GM18868 (cell line): ENCODE results near the gene DIAPH2.
"Not testable (repeated sequence)": the region's sequence is repeated elsewhere in the genome, so short reads cannot be mapped to it uniquely, and the experiment has no call there.

Experiments
- ATAC-seq: cut with Tn5 transposase; IDR thresholded peaks from one replicate; pipeline ENCODE4 v1.9.1; 2021; ENCODE audit warnings: mild to moderate bottlenecking, moderate library complexity; ENCODE audit not compliant: unreplicated experiment

The DIAPH2 gene

GRCh38 chrX:97367125-97367524 lies 682.5 kb downstream of the DIAPH2 start:
- ATAC-seq: no peak

GRCh38 chrX:97369947-97370346 lies 685.3 kb downstream of the DIAPH2 start:
- ATAC-seq: no peak

- no peak for ATAC-seq
Measured at GRCh38 chrX:97372001-97372766, 687.5 kb downstream of the DIAPH2 start.

GRCh38 chrX:97374266-97374665 lies 689.6 kb downstream of the DIAPH2 start:
- no peak for ATAC-seq

GRCh38 chrX:97380200-97380599 lies 695.6 kb downstream of the DIAPH2 start:
- ATAC-seq: no peak

GRCh38 chrX:97384685-97385084 lies 700.0 kb downstream of the DIAPH2 start:
- no peak for ATAC-seq

- no peak for ATAC-seq
Measured at GRCh38 chrX:97387004-97387403, 702.4 kb downstream of the DIAPH2 start.

GRCh38 chrX:97389761-97390192 lies 705.1 kb downstream of the DIAPH2 start:
- no peak for ATAC-seq

- no peak for ATAC-seq
Measured at GRCh38 chrX:97397371-97397770, 712.7 kb downstream of the DIAPH2 start.

- ATAC-seq: peak; percentile 71
Measured at GRCh38 chrX:97398030-97398551, 713.4 kb downstream of the DIAPH2 start.

GRCh38 chrX:97399400-97399799 lies 714.8 kb downstream of the DIAPH2 start:
- ATAC-seq: peak; percentile 42

GRCh38 chrX:97400492-97400891 lies 715.9 kb downstream of the DIAPH2 start:
- no peak for ATAC-seq

- ATAC-seq: peak; percentile 55
Measured at GRCh38 chrX:97401154-97401553, 716.5 kb downstream of the DIAPH2 start.

GRCh38 chrX:97401586-97402136 lies 717.0 kb downstream of the DIAPH2 start:
- ATAC-seq: no peak

GRCh38 chrX:97402333-97402732 lies 717.7 kb downstream of the DIAPH2 start:
- no peak for ATAC-seq

- no peak for ATAC-seq
Measured at GRCh38 chrX:97402903-97403302, 718.3 kb downstream of the DIAPH2 start.

- no peak for ATAC-seq
Measured at GRCh38 chrX:97405031-97405660, 720.5 kb downstream of the DIAPH2 start.

- not testable (repeated sequence) for ATAC-seq
Measured at GRCh38 chrX:97409632-97410415, 725.2 kb downstream of the DIAPH2 start.

- ATAC-seq: no peak
Measured at GRCh38 chrX:97416461-97416860, 731.8 kb downstream of the DIAPH2 start.

GRCh38 chrX:97429101-97429500 lies 744.5 kb downstream of the DIAPH2 start:
- ATAC-seq: no peak

- ATAC-seq: no peak
Measured at GRCh38 chrX:97431281-97431680, 746.6 kb downstream of the DIAPH2 start.
